H1 (cell line): Measurements from ENCODE around the gene CTSV. TPM values are rescaled to one million over a fixed set of nuclear protein-coding genes. Genes with fewer than 3 reads are reported as not detected.
A peak's percentile ranks its signal among the peaks of the same experiment; 100 is the strongest.

ENCODE experiments used
- BCL11A ChIP-seq, 2 experiments: IDR thresholded peaks; one replicate each; pipeline ENCODE4 v1.6.1; 2011; ENCODE audit warnings: low read depth in 2 of 2, low read length in 2 of 2, mild to moderate bottlenecking in 2 of 2
- CREB1 ChIP-seq: IDR thresholded peaks from 2 replicates; pipeline ENCODE4 v1.6.1; 2012; ENCODE audit warnings: inconsistent platforms
- EZH2 ChIP-seq: fragments of 200-600 bp; sonication (generic); IDR thresholded peaks from 2 replicates; pipeline ENCODE4 v1.7.1; 2012; ENCODE audit warnings: low read depth, mild to moderate bottlenecking, moderate library complexity, low read length, inconsistent platforms; ENCODE audit not compliant: severe bottlenecking
- GTF2F1 ChIP-seq: IDR thresholded peaks from 2 replicates; pipeline ENCODE4 v1.6.1; 2012; ENCODE audit warnings: low read depth, low read length, improper control_type of control experiment, borderline replicate concordance
- HDAC2 ChIP-seq, 2 experiments: fragments of 300-600 bp in 1 of 2; sonication (generic) in 1 of 2; IDR thresholded peaks; 2 replicates each; pipeline ENCODE4 v1.6.1; 2011 to 2012; ENCODE audit warnings: low read depth in 2 of 2, low read length in 2 of 2, mild to moderate bottlenecking in 2 of 2, moderate library complexity in 2 of 2, borderline replicate concordance in 1 of 2, inconsistent platforms in 1 of 2
- KDM1A ChIP-seq: fragments of 200-600, 300-600 bp; sonication (generic); IDR thresholded peaks from 2 replicates; pipeline ENCODE4 v1.7.1; 2016; ENCODE audit warnings: mild to moderate bottlenecking, low read length, borderline replicate concordance
- MAFK ChIP-seq: IDR thresholded peaks from 2 replicates; pipeline ENCODE4 v1.6.1; 2012; ENCODE audit warnings: low read depth, mild to moderate bottlenecking, improper control_type of control experiment, low read length
- PHF8 ChIP-seq: fragments of 200-600 bp; sonication (generic); conservative IDR thresholded peaks from 2 replicates; pipeline ENCODE4 v1.7.1; 2012; ENCODE audit warnings: low read depth, mild to moderate bottlenecking, inconsistent platforms, low read length, moderate library complexity
- POLR2A ChIP-seq, 2 experiments: IDR thresholded peaks; 1 replicate in 1 of 2; 2 replicates in 1 of 2; pipeline ENCODE4 v1.6.1; 2011; ENCODE audit warnings: low read depth in 2 of 2, low read length in 2 of 2, mild to moderate bottlenecking in 2 of 2; ENCODE audit errors: control extremely low read depth in 1 of 2
- POLR2AphosphoS5 ChIP-seq: IDR thresholded peaks from 2 replicates; pipeline ENCODE4 v1.6.1; 2011; ENCODE audit warnings: low read depth, low read length
- RAD21 ChIP-seq, 2 experiments: IDR thresholded peaks in 1 of 2; conservative IDR thresholded peaks in 1 of 2; 2 replicates each; pipeline ENCODE4 v1.6.1; 2011; ENCODE audit warnings: low read depth in 2 of 2, low read length in 2 of 2, improper control_type of control experiment in 1 of 2, inconsistent platforms in 1 of 2, mild to moderate bottlenecking in 1 of 2, moderate library complexity in 1 of 2
- SAP30 ChIP-seq: fragments of 300-600 bp; sonication (generic); IDR thresholded peaks from 2 replicates; pipeline ENCODE4 v1.7.1; 2012; ENCODE audit warnings: low read length, moderate library complexity, mild to moderate bottlenecking, inconsistent platforms; ENCODE audit not compliant: insufficient read depth, insufficient replicate concordance
- SIN3A ChIP-seq, 2 experiments: IDR thresholded peaks in 1 of 2; conservative IDR thresholded peaks in 1 of 2; 2 replicates each; pipeline ENCODE4 v1.6.1; 2011 to 2012; ENCODE audit warnings: low read length in 2 of 2, improper control_type of control experiment in 1 of 2, low read depth in 1 of 2, mild to moderate bottlenecking in 1 of 2
- SIX5 ChIP-seq: IDR thresholded peaks from 2 replicates; pipeline ENCODE4 v1.6.1; 2011; ENCODE audit warnings: mild to moderate bottlenecking, low read depth, low read length
- SP1 ChIP-seq: IDR thresholded peaks from 2 replicates; pipeline ENCODE4 v1.6.1; 2011; ENCODE audit warnings: low read depth, low read length
- TAF7 ChIP-seq: optimal IDR thresholded peaks from 2 replicates; pipeline ENCODE3; 2011; ENCODE audit warnings: low read depth, mild to moderate bottlenecking, inconsistent platforms, low read length, moderate library complexity, borderline replicate concordance
- TCF12 ChIP-seq: IDR thresholded peaks from 2 replicates; pipeline ENCODE4 v1.6.1; 2011; ENCODE audit warnings: low read depth, mild to moderate bottlenecking, low read length
- polyA plus RNA-seq, 7 experiments: library from polyadenylated mRNA; depleted of rRNA in 3 of 7; stranded (reverse) in 5 of 7; unstranded in 2 of 7; fragments of >200 nt in 5 of 7; fragments of 200-250 nt in 2 of 7; gene quantifications; 1 replicate in 5 of 7; 2 replicates in 1 of 7; 4 replicates in 1 of 7; pipeline versions ENCODE4 v1.2.1 to v1.2.3, GENCODE V29; 2011 to 2013; ENCODE audit warnings: missing spikeins in 2 of 7, mixed read lengths in 2 of 7
- total RNA-seq: library from RNA; stranded (reverse); fragmentation: NEBNext Ultra II Directional; extraction: Animal tissue kit (Norgen Biotek cat#: 25700); gene quantifications from 2 replicates; pipeline ENCODE4 v1.2.1, GENCODE V29; 2021
- TF ChIP-seq, protein P1 (sequence below): IDR thresholded peaks from 2 replicates; pipeline ENCODE4 v1.6.1; 2012; ENCODE audit warnings: low read length, inconsistent platforms
- TF ChIP-seq, protein P2 (sequence below): IDR thresholded peaks from 2 replicates; pipeline ENCODE4 v1.6.1; 2011; ENCODE audit warnings: low read length, improper control_type of control experiment

The CTSV gene
- total and polyA plus RNA-seq, 2 of the 8 experiments (the other 6 are each of a cell fraction or from before 2014, with no cell fraction given) = 91.0 to 114 TPM

DNA sequence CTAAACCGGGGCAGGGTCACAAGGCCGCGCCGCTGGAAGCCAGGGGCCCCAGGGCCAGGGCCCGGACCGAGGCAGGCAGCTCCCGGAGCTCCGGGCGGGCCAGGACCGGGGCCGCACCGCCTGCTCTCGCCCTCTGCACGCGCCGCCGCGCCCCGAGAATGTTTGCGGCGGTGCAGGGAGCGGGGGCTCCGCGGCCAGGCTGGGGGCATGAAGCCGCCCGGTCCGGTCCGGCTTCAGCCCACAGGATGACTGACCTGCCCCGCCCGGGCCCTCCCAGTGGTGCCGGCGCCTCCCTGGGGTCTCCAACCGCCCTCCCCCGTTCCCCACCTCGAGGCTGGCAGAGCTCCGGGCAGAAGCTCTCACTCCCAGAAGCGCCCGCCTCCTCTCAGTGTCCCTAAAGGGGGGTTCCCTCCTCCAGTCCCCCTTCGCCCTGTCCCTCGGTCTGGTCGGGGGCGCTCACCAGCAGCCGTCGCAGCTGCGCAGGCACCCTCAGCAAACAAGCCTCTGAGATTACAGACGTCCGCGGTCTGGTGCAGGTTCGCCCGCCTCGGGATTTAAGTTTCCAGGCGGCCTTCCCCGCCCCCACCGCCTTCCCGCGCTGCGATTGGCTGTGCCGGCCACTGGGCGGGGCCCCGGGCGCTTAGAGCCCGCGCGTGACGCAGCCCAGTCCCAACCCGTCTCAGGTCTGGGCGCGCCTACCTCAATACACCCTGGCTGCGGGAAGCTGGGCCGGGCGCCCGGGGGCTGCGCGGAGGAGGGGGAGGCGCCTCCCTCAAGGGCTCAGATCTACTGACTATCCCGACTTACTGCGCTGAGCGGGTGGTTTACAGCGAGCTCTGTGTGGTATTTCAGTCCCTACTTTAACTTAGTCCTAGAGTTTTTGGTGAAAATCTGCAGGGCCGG lies at the start of gene CTSV (continued):
- no peak for TF ChIP-seq EZH2
- TF ChIP-seq POLR2AphosphoS5 = peak; percentile 82
- TF ChIP-seq KDM1A = no peak
- TF ChIP-seq MAFK = no peak
- peak; percentile 65; the same call in 1 of the 2 replicates for TF ChIP-seq PHF8
- TF ChIP-seq CREB1 = peak; percentile 72
- TF ChIP-seq TAF7 = peak; percentile 83
- TF ChIP-seq POLR2A (IDR thresholded peaks at IDR 0.05; ENCODE audit: control extremely low read depth in 1 of 2, low read depth in 2 of 2, low read length in 2 of 2) = peak; percentile 89 to 96
- no peak for TF ChIP-seq SAP30
- no peak for TF ChIP-seq SIX5
- TF ChIP-seq SP1 = peak; percentile 73
- TF ChIP-seq HDAC2 (IDR thresholded peaks at IDR 0.05; ENCODE audit: borderline replicate concordance in 1 of 2, low read depth in 2 of 2, low read length in 2 of 2) = peak in 1 of 2 experiments; percentile 44; a peak in 2 of 4 replicates
- TF ChIP-seq, protein P1, sequence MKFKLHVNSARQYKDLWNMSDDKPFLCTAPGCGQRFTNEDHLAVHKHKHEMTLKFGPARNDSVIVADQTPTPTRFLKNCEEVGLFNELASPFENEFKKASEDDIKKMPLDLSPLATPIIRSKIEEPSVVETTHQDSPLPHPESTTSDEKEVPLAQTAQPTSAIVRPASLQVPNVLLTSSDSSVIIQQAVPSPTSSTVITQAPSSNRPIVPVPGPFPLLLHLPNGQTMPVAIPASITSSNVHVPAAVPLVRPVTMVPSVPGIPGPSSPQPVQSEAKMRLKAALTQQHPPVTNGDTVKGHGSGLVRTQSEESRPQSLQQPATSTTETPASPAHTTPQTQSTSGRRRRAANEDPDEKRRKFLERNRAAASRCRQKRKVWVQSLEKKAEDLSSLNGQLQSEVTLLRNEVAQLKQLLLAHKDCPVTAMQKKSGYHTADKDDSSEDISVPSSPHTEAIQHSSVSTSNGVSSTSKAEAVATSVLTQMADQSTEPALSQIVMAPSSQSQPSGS = 0 out of 2 replicates have a peak, but pooled peaks have one; percentile 13
- TF ChIP-seq GTF2F1 = no peak
- TF ChIP-seq TCF12 = 0 out of 2 replicates have a peak, but pooled peaks have one; percentile 32
- TF ChIP-seq RAD21 (IDR thresholded peaks at IDR 0.05 in 1 of 2, conservative IDR thresholded peaks at IDR 0.05 in 1 of 2; ENCODE audit: low read depth in 2 of 2, low read length in 2 of 2) = peak in 1 of 2 experiments; percentile 3; a peak in 1 of 4 replicates
- TF ChIP-seq, protein P2, sequence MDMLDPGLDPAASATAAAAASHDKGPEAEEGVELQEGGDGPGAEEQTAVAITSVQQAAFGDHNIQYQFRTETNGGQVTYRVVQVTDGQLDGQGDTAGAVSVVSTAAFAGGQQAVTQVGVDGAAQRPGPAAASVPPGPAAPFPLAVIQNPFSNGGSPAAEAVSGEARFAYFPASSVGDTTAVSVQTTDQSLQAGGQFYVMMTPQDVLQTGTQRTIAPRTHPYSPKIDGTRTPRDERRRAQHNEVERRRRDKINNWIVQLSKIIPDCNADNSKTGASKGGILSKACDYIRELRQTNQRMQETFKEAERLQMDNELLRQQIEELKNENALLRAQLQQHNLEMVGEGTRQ = 0 out of 2 replicates have a peak, but pooled peaks have one; percentile 11
- TF ChIP-seq BCL11A (IDR thresholded peaks at IDR 0.05; ENCODE audit: low read depth in 2 of 2, low read length in 2 of 2) = no peak
- TF ChIP-seq SIN3A (conservative IDR thresholded peaks at IDR 0.05 in 1 of 2, IDR thresholded peaks at IDR 0.05 in 1 of 2; ENCODE audit: low read depth in 1 of 2, low read length in 2 of 2) = no peak
